ENCODE data around the gene CIT.
A peak's percentile ranks its signal among the peaks of the same experiment; 100 is the strongest.

- no peak for TF ChIP-seq POLR2A (IDR thresholded peaks at IDR 0.05)
- TF ChIP-seq, protein P1, sequence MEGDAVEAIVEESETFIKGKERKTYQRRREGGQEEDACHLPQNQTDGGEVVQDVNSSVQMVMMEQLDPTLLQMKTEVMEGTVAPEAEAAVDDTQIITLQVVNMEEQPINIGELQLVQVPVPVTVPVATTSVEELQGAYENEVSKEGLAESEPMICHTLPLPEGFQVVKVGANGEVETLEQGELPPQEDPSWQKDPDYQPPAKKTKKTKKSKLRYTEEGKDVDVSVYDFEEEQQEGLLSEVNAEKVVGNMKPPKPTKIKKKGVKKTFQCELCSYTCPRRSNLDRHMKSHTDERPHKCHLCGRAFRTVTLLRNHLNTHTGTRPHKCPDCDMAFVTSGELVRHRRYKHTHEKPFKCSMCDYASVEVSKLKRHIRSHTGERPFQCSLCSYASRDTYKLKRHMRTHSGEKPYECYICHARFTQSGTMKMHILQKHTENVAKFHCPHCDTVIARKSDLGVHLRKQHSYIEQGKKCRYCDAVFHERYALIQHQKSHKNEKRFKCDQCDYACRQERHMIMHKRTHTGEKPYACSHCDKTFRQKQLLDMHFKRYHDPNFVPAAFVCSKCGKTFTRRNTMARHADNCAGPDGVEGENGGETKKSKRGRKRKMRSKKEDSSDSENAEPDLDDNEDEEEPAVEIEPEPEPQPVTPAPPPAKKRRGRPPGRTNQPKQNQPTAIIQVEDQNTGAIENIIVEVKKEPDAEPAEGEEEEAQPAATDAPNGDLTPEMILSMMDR (IDR thresholded peaks at IDR 0.05) = peak; percentile 54 to 77 (median 62)
Measured at GRCh38 chr12:119659289-119659897, 217.7 kb downstream of the CIT start.
